PC-3 (cell line): ENCODE measurements around the gene S100P. TPM values are rescaled to one million over a fixed set of nuclear protein-coding genes. Genes with fewer than 3 reads are reported as not detected.

ENCODE experiments used
- ATAC-seq: fragments of 200-7000 bp; cut with Tn5 transposase; 2 replicates; pipeline ENCODE4 v1.9.1; 2020; ENCODE audit warnings: mild to moderate bottlenecking, moderate library complexity
- BruUV-seq: library from RNA; stranded (reverse); fragments of 400-500 nt; replicated peaks from 2 replicates; lab custom pipeline; 2021; lab: Mats Ljungman, UMichigan
- CTCF ChIA-PET: fragments of 300-600 bp; sonication (Branson Sonifier 250); formaldehyde crosslinking; loops from one replicate; lab custom pipeline; 2022; ENCODE audit warnings: antibody characterized with exemption; lab: Charles Lee
- POLR2A ChIA-PET: fragments of 300-600 bp; sonication (Branson Sonifier 250); formaldehyde crosslinking; loops from one replicate; lab custom pipeline; 2022; ENCODE audit warnings: antibody characterized with exemption; ENCODE audit not compliant: unreplicated experiment; lab: Charles Lee
- DNase-seq: peaks from one replicate; pipeline ENCODE4 v3.0.0-alpha.2; 2015
- H2AFZ ChIP-seq: fragments of 300-600 bp; sonication (generic); 2 replicates; pipeline ENCODE4 v1.6.0; 2016; ENCODE audit warnings: antibody characterized with exemption, low read length
- H3F3A ChIP-seq: fragments of 300-600 bp; sonication (generic); one replicate; pipeline ENCODE4 v1.6.0; 2017; ENCODE audit warnings: antibody characterized with exemption, low read length, control low read depth, mild to moderate bottlenecking; ENCODE audit not compliant: unreplicated experiment
- H3K27ac ChIP-seq: fragments of 300-600 bp; sonication (generic); 2 replicates; pipeline ENCODE4 v1.5.1; 2016; ENCODE audit warnings: mild to moderate bottlenecking, low read length
- H3K27me3 ChIP-seq: fragments of 300-600 bp; sonication (generic); 2 replicates; pipeline ENCODE4 v1.6.1; 2016; ENCODE audit warnings: low read length, mixed read lengths
- H3K36me3 ChIP-seq: fragments of 300-600 bp; sonication (generic); 2 replicates; pipeline ENCODE4 v1.6.1; 2016; ENCODE audit warnings: low read depth, mixed run types, low read length, mixed read lengths
- H3K4me1 ChIP-seq: fragments of 300-600 bp; sonication (generic); 2 replicates; pipeline ENCODE4 v1.5.1; 2016; ENCODE audit warnings: low read length; ENCODE audit not compliant: insufficient read depth
- H3K4me2 ChIP-seq: fragments of 300-600 bp; sonication (generic); 2 replicates; pipeline ENCODE4 v1.6.0; 2016; ENCODE audit warnings: low read length
- H3K4me3 ChIP-seq: fragments of 300-600 bp; sonication (generic); 2 replicates; pipeline ENCODE4 v1.5.1; 2016; ENCODE audit warnings: mild to moderate bottlenecking, low read length, mixed read lengths
- H3K79me2 ChIP-seq: fragments of 300-600 bp; sonication (generic); 2 replicates; pipeline ENCODE4 v1.6.1; 2017; ENCODE audit warnings: low read length, mixed read lengths
- H3K9ac ChIP-seq: fragments of 300-600 bp; sonication (generic); 2 replicates; pipeline ENCODE4 v1.6.0; 2016; ENCODE audit warnings: mild to moderate bottlenecking, low read length
- H3K9me2 ChIP-seq: fragments of 300-600 bp; sonication (generic); replicated peaks from 2 replicates; pipeline ENCODE4 v1.6.1; 2016; ENCODE audit warnings: mixed run types, low read length, mixed read lengths
- H3K9me3 ChIP-seq: fragments of 300-600 bp; sonication (generic); 2 replicates; pipeline ENCODE4 v1.6.1; 2016; ENCODE audit warnings: low read length, mixed read lengths
- H4K20me1 ChIP-seq: fragments of 300-600 bp; sonication (generic); 2 replicates; pipeline ENCODE4 v1.6.1; 2016; ENCODE audit warnings: low read length, mixed read lengths
- EZH2 ChIP-seq: fragments of 300-600 bp; sonication (generic); IDR thresholded peaks from one replicate; pipeline ENCODE4 v1.6.1; 2017; ENCODE audit warnings: antibody characterized with exemption, mild to moderate bottlenecking, low read length; ENCODE audit not compliant: unreplicated experiment
- EZH2phosphoT487 ChIP-seq: fragments of 300-600 bp; sonication (generic); IDR thresholded peaks from 2 replicates; pipeline ENCODE4 v1.6.1; 2018; ENCODE audit warnings: mild to moderate bottlenecking, antibody characterized with exemption, low read length, borderline replicate concordance
- intact Hi-C: fragments of 100-400 bp; cut with micrococcal nuclease; formaldehyde crosslinking; loops from 2 replicates; pipeline ENCODE4 v1.9.0; 2023
- total RNA-seq: library from RNA; depleted of rRNA; stranded (reverse); fragments of >200 nt; gene quantifications from 2 replicates; pipeline ENCODE4 v1.2.3, GENCODE V29; 2014
- TF ChIP-seq, protein P1 (sequence below): fragments of 300-600 bp; sonication (generic); conservative IDR thresholded peaks from 2 replicates; pipeline ENCODE4 v1.5.1; 2017; ENCODE audit warnings: antibody characterized with exemption, low read depth, mild to moderate bottlenecking, low read length

The S100P gene
- total RNA-seq, 1 experiment from 2014 or later: 59.8 TPM

DNA sequence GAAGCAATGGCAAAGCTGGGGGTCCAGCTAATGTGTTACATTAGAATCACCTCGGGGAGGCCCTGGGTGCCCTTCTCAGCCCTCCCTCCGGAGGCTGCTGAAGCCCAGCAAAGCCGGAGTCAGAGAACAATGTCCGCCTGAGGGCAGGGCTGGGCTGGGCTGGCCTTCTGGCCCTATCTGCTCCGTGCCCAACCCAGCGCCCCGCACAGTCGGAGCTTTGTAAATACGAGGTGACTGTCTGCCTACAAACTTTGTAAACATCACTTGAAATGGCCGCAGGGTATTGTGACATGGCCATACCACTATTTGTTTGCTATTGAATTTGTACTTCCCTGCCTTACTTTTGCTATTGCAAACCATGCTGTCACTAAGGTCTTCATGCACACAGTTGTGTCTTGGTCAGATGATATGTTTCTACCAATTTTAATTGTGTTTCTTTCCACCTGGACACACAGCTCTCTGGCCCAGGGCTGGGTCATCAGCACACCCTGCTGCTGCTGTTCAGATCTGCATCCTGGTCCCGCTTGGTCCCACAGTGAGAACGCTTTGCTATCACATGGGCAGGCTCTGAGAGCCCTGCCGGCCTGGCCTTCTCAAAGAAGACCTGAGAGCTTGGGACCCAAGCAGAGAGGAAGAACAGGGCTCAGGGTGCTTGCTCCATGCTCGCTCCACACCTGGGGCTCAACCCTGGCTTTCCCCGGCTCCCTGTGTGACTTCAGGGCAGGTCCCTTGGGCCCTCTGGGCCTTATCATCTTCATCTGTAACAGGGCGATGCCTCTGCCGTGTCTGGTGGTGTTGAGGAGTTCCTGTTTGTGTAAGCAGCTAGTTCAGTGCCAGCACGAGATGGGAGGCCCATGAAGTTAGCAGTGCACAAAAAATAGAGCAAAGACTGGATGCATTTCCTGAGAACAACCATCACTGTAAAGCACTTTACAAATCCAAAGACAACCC lies 2.3 kb downstream of the S100P start:
- peak overlapping the region; percentile 96 for H3K27ac ChIP-seq
- no peaks in the 10 kb centered on the region for H3K9me2 ChIP-seq
- H3K79me2 ChIP-seq: peaks cover 21% of the 10 kb centered on the region
- H3K27me3 ChIP-seq: no peaks in the 10 kb centered on the region
- H3K36me3 ChIP-seq: no peaks in the 10 kb centered on the region
- ChIA-PET POLR2A (interaction anchor here (0.5 kb wide), 1 partner anchor 55 kb away, joined by 4 read pairs; the partner anchor contains the start of gene MRFAP1), CTCF (interaction anchor here (0.6 to 1.4 kb wide), 2 partner anchors 14 to 21 kb away, joined by 3 to 8 read pairs; partner anchors contain the start of gene MRFAP1L1)
- intact Hi-C loops: loop anchor here (2.0 kb wide), 1 partner anchor 21 kb away; a partner anchor contains a TSS
- H4K20me1 ChIP-seq: no peaks in the 10 kb centered on the region
- DNase-seq (peak; percentile 92), ATAC-seq (peak; percentile 77)
- BruUV-seq: no TSS peak
- H3K4me2 ChIP-seq: peak overlapping the region; percentile 81
- no peaks in the 10 kb centered on the region for H3K9me3 ChIP-seq
- peaks cover 5% of the 10 kb centered on the region for H3F3A ChIP-seq
- peak overlapping the region; percentile 40; the same call in 1 of the 2 replicates for H2AFZ ChIP-seq
- H3K4me1 ChIP-seq: peaks cover 47% of the 10 kb centered on the region
- H3K4me3 ChIP-seq: peak overlapping the region; percentile 62
- peak overlapping the region; percentile 82 for H3K9ac ChIP-seq
- TF ChIP-seq, protein P1, sequence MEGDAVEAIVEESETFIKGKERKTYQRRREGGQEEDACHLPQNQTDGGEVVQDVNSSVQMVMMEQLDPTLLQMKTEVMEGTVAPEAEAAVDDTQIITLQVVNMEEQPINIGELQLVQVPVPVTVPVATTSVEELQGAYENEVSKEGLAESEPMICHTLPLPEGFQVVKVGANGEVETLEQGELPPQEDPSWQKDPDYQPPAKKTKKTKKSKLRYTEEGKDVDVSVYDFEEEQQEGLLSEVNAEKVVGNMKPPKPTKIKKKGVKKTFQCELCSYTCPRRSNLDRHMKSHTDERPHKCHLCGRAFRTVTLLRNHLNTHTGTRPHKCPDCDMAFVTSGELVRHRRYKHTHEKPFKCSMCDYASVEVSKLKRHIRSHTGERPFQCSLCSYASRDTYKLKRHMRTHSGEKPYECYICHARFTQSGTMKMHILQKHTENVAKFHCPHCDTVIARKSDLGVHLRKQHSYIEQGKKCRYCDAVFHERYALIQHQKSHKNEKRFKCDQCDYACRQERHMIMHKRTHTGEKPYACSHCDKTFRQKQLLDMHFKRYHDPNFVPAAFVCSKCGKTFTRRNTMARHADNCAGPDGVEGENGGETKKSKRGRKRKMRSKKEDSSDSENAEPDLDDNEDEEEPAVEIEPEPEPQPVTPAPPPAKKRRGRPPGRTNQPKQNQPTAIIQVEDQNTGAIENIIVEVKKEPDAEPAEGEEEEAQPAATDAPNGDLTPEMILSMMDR: peak; percentile 41
- no peak for TF ChIP-seq EZH2
- TF ChIP-seq EZH2phosphoT487: no peak

DNA sequence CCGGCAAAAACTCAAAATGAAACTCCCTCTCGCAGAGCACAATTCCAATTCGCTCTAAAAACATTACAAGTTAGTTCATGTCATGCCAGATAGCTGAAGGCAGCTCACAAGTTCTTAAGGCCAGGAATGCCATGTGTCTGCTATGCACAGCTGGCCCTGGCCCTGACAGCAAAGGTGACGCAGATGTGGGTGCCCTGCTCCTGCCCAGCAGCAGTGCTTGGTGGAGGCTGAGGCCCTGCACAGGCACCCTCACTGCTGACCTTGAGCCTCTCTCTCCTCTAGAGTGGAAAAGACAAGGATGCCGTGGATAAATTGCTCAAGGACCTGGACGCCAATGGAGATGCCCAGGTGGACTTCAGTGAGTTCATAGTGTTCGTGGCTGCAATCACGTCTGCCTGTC lies 2.9 kb downstream of the S100P start:
- DNase-seq (no peak), ATAC-seq (no peak)
- peaks cover 21% of the 10 kb centered on the region for H3K79me2 ChIP-seq
- intact Hi-C loops: no loop called here
- ChIA-PET POLR2A (interaction anchor here (0.5 kb wide), 1 partner anchor 56 kb away, joined by 4 read pairs; the partner anchor contains the start of gene MRFAP1), CTCF (no interaction called here)
- H3K4me1 ChIP-seq: peaks cover 47% of the 10 kb centered on the region
- H3K4me3 ChIP-seq: 0 out of 2 replicates have a peak overlapping the region, but pooled peaks have one; percentile 40
- H3K27ac ChIP-seq: peak overlapping the region; percentile 96
- H3K27me3 ChIP-seq: no peaks in the 10 kb centered on the region
- H3K9me2 ChIP-seq: no peaks in the 10 kb centered on the region
- H2AFZ ChIP-seq: peak overlapping the region; percentile 33; the same call in 1 of the 2 replicates
- BruUV-seq: no TSS peak
- no peaks in the 10 kb centered on the region for H3K36me3 ChIP-seq
- no peaks in the 10 kb centered on the region for H3K9me3 ChIP-seq
- TF ChIP-seq EZH2phosphoT487 (no peak), EZH2 (no peak)
- TF ChIP-seq, protein P1: no peak
- H3K4me2 ChIP-seq: peak overlapping the region; percentile 81
- H4K20me1 ChIP-seq: no peaks in the 10 kb centered on the region
- peak overlapping the region; percentile 71 for H3K9ac ChIP-seq
- H3F3A ChIP-seq: peaks cover 5% of the 10 kb centered on the region
